HG03439 (cell line): ENCODE results near the gene ZBTB40.
A peak's percentile ranks its signal among the peaks of the same experiment; 100 is the strongest.

Source experiments
- ATAC-seq: cut with Tn5 transposase; IDR thresholded peaks from one replicate; pipeline ENCODE4 v1.9.1; 2021; ENCODE audit warnings: mild to moderate bottlenecking, moderate library complexity; ENCODE audit not compliant: unreplicated experiment

ZBTB40 gene

GRCh38 chr1:22431965-22432364, 19.7 kb upstream of the ZBTB40 start:
- ATAC-seq = no peak

- ATAC-seq = no peak
Measured at GRCh38 chr1:22434717-22435116, 16.9 kb upstream of the ZBTB40 start.

DNA sequence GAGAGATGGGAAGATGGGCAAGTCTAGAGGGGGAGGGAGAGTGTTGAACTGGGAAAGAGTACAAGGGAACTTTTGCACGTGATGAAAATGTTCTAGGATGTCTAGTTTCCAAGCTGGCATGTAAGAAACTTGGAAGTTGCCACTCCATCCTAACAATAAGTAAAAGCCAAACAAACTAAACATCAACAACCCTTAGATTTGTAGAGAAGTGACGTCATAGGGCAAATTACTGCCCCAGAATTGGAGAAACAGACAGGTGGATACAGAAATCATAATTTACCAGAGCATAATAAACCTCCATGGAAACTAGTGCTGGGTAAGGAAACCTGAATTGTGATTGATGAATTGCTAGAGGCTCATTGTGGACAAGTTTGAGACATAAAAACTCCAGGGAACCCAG, 14.7 kb upstream of the ZBTB40 start:
- ATAC-seq = no peak

- ATAC-seq = no peak
Measured at GRCh38 chr1:22437573-22437972, 14.1 kb upstream of the ZBTB40 start.

DNA sequence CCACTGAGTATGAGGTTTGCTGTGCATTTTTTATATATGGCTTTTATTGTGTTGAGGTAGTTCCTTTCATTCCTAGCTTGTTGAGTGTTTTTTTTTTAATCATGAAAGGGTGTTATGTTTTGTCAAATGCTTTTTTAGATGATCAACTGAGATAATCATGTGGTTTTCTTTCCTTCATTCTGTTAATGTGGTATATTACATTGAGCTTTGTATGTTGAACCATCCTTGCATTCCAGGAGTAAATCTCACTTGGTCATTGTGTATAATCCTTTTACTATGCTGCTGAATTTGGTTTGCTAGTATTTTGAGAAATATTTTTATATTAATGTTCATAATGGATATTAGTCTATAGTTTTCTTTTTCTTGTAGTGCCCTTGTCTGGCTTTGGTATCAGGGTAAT, 11.1 kb upstream of the ZBTB40 start:
- no peak for ATAC-seq

DNA sequence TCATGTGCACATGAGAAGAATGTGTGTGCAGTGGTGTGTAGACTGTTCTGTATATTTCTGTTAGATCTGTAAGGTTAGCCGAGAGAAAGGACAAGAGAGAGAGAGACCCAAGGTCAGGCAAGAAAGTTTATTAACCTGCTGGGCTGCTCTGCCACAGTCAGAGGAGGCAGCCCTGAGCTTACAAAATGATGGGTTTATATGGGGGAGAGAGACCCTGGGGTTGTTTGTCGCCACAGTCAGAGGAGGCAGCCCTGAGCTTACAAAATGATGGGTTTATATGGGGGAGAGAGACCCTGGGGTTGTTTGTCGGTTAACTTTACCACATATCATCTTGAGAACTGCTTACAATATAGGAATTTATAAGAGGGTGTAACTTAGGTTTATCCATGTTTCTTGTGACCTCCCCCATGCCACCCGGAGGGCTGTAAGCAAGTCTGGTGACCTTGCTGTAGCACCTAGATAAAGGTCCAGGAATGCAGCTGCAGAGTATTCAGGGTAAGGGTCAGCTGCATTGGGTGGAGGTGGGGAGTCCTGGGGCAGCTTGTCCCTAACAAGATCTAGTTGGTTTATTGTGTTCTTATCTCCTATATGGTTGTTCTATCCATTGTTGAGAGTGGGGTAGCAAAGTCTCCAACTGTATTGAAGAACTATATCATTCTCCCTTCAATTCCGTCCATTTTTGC, 9.3 kb upstream of the ZBTB40 start:
- no peak for ATAC-seq

- no peak for ATAC-seq
Measured at GRCh38 chr1:22443332-22443731, 8.3 kb upstream of the ZBTB40 start.

DNA sequence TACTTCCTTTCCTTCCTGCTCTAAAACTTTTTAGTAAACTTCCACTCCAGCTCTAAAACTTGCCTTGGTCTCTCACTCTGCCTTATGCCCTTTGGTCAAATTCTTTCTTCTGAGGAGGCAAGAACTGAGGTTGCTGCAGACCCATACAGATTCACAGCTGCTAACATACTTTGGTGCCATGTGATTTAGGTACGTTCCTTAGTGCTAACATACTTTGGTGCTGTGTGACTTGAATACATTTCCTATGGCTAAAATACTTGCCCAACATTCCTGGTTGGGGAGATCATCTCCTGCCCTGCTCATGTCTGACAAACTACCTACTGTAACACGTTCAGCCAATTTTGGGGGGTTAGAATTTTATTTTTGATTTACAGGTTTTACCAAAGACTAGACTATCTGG, 6.8 kb upstream of the ZBTB40 start:
- no peak for ATAC-seq

GRCh38 chr1:22447621-22448111, 4.0 kb upstream of the ZBTB40 start:
- ATAC-seq = no peak

DNA sequence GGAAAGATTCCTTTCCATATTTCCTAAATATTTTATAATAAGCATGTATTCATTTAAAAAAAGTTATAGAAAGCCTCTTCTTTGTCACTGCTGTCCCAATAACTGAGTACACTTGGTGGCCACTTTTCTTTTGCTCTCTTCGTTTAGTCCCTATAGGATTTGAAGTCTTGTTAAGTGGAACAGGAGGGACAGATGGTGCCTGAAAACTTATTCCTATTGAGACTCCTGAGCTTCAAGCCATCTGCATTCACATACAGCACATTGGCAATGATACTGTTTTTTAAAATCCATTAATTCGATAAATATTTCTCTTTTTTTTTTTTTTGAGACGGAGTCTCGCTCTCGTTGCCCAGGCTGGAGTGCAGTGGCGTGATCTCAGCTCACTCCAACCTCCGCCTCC, 2.0 kb upstream of the ZBTB40 start:
- no peak for ATAC-seq

DNA sequence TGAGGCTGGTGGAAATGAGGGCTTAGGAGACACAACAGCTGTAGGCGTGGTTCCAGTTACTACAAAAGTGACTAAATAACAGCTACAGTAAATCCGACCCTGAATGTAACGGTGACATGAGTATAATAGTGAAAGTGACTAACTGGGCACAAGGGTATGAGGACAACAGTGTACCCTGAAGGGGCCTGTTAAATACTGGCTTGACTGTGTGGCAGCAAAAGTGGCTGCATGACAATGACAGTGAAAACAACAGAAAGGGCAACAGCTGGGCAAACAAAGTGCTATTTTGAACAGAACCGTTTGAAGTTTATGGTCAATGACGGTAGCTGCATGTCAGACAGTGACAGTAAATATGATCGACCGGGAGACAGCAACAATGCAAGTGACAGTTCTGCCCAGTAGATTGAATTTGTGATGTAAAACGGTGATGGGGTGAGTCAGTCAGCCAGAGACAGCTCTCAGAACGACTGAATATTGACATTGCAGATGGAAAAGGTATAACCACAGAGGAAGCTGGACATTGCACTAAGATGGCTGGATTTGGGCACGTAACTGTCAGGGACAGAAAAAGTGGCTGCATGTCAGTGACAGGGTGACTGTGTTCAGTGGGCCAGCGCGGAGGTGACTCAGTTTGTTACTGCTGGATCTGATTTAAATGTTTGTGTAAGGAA, 1.2 kb upstream of the ZBTB40 start:
- ATAC-seq = no peak

GRCh38 chr1:22452481-22452957, 868 bp downstream of the ZBTB40 start:
- peak; percentile 12 for ATAC-seq

- no peak for ATAC-seq
Measured at GRCh38 chr1:22453181-22453580, 1.5 kb downstream of the ZBTB40 start.

GRCh38 chr1:22454476-22455056, 2.9 kb downstream of the ZBTB40 start:
- no peak for ATAC-seq

DNA sequence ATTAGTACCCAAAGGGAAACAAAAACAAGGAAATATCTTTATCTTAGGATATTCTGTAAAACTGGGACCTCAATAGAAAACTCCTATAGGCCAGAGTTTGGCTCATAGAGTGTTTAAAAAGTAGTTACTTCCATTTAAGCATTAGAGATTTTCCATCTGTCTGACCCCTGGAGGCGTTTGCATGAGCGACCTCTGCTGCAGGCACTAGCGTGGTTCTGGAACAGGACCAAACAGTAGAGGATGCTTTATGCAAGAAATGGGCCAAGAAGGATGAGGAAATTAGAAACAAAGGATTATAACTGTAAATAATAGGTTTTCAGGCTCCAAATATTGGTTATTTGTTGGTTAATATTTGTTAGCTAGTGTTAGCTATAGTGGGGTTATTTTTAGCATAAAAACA, 5.7 kb downstream of the ZBTB40 start:
- no peak for ATAC-seq

DNA sequence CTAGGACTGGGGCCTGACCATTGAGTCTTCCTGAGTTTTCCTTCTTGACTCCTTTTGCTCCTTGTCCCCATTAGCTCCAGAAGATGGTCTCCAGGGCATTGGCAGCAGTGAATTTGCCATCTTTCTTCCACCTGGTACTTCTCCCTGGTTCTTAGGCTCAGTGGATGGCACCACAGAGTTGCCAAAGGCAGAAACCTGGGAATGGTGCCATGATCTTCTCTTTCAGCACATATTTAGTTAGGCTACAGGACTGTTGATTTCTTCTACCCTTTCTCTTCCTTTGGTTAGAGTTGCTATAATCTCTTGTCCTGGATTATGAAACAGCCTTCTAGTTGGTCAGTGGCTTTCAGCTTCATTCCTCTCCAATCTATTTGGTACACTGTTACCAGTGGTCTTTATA, 6.2 kb downstream of the ZBTB40 start:
- ATAC-seq = no peak

DNA sequence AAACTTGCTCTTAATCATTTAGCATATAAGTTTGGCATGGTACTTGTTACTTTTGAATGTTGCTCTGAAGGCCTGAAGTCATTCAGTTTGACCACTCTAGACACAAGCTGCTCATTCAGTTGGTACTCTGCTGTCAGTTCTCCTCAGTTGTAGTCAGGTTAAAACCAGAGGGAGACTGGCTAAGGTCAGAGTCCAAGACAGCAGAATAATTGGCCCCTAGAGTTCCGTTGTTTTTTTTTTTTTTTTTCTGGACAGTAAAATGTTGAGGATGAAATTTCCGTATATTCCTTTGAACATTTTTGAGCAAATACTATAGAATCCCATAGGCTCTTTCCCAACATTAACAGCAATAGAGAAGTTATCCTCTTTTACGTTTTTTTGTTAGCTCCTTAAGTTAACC, 9.4 kb downstream of the ZBTB40 start:
- no peak for ATAC-seq

DNA sequence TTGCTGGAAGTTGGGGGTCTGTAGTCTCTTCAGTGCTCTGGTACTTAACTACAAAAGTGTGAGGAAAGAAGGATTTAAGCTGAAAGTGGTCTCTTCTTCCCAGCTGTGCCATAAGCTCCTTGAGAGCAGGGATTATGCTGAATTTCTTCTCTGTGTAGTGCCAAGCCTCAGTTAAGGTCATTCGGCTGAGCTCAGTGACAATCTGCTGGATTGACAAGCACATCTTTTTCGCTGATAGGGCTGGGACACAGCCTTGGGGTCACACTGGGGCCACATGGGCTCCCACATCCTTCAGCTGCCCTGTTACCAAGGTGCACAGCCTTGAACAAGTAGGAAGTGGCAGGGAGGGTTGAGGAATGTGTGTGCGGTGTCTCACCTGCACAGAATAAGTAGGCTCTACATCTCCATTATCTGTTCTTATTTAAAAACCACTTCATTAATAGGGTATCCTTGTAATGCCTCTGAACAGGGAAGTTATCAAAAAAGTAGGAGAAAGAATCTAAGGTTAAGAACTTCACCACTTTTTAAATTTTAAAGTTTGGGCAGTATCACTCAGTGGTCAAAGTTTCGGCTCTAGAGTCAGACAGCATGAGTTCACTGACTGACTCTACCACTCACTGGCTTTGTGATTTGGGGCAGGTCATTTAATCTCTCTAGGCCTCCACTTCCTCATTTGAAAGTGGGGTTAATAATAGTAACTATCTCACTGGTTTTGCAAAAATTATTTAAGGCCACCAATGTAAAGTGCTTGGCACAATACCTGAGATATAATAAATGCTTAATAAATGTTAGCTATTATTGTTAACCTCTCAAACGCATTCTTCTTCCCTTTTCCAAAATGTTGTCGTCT, 10.3 kb downstream of the ZBTB40 start:
- no peak for ATAC-seq

- no peak for ATAC-seq
Measured at GRCh38 chr1:22462928-22463327, 11.3 kb downstream of the ZBTB40 start.

DNA sequence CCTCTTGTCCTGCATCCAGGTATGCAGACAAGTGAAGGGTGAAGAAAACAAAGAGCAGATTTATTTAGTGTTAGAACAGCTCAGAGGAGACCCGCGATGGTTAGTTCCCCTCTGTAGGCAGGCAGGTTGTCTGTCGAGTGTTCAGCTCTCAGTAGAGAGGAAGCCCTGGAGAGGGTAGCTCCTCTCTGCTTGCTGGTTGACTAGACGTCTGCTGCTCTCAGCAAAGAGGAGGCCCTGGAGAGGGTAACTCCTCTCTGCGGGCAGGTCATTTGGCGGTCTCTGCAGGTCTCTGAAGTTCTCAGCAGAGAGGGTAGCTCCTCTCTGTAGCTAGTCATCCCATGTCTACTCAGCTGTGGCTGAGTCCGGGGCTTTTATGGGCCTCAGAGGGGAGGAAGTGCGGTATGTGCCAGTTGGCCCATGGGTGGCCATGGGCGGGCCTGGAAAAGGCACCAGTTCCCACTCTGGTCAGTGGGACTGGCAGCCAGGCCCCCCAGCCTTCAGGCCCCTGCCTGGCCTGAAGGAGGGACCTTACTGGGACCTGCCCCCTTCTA, 13.4 kb downstream of the ZBTB40 start:
- no peak for ATAC-seq

DNA sequence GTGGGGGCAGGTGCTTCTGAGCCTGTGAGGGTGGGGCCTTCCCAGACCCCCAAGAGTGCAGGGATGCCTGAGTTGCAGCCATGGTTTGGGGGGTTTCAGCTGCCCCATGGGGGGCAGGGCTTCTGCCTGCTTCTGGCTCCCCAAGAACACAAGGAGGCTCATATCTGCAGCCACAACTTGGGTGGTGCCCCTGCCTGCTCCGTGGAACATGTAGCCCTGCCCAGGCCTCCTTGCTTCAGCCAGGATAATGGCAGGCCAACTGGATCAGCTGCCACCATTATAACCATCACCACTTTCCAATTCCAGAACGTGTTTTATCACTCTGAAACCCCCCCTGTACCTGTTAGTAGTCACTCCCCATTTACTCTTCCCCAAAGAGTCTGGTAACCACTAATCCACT, 14.0 kb downstream of the ZBTB40 start:
- ATAC-seq = no peak
